Measurements from ENCODE around the gene GPC1. TPM values are rescaled to one million over a fixed set of nuclear protein-coding genes. Genes with fewer than 3 reads are reported as not detected.

Gene GPC1
- total and polyA plus RNA-seq, 2 of the 13 experiments (the other 11 are each of a cell fraction or from before 2014, with no cell fraction given): 4.0 to 5.5 TPM

GRCh38 chr2:240482141-240482540 lies 46.7 kb downstream of the GPC1 start (continued):
- TF ChIP-seq, protein P1, sequence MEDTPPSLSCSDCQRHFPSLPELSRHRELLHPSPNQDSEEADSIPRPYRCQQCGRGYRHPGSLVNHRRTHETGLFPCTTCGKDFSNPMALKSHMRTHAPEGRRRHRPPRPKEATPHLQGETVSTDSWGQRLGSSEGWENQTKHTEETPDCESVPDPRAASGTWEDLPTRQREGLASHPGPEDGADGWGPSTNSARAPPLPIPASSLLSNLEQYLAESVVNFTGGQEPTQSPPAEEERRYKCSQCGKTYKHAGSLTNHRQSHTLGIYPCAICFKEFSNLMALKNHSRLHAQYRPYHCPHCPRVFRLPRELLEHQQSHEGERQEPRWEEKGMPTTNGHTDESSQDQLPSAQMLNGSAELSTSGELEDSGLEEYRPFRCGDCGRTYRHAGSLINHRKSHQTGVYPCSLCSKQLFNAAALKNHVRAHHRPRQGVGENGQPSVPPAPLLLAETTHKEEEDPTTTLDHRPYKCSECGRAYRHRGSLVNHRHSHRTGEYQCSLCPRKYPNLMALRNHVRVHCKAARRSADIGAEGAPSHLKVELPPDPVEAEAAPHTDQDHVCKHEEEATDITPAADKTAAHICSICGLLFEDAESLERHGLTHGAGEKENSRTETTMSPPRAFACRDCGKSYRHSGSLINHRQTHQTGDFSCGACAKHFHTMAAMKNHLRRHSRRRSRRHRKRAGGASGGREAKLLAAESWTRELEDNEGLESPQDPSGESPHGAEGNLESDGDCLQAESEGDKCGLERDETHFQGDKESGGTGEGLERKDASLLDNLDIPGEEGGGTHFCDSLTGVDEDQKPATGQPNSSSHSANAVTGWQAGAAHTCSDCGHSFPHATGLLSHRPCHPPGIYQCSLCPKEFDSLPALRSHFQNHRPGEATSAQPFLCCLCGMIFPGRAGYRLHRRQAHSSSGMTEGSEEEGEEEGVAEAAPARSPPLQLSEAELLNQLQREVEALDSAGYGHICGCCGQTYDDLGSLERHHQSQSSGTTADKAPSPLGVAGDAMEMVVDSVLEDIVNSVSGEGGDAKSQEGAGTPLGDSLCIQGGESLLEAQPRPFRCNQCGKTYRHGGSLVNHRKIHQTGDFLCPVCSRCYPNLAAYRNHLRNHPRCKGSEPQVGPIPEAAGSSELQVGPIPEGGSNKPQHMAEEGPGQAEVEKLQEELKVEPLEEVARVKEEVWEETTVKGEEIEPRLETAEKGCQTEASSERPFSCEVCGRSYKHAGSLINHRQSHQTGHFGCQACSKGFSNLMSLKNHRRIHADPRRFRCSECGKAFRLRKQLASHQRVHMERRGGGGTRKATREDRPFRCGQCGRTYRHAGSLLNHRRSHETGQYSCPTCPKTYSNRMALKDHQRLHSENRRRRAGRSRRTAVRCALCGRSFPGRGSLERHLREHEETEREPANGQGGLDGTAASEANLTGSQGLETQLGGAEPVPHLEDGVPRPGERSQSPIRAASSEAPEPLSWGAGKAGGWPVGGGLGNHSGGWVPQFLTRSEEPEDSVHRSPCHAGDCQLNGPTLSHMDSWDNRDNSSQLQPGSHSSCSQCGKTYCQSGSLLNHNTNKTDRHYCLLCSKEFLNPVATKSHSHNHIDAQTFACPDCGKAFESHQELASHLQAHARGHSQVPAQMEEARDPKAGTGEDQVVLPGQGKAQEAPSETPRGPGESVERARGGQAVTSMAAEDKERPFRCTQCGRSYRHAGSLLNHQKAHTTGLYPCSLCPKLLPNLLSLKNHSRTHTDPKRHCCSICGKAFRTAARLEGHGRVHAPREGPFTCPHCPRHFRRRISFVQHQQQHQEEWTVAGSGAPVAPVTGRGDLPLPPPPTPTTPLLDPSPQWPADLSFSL (CRISPR knock-in tag; IDR thresholded peaks at IDR 0.05): no peak
- no peak for TF ChIP-seq SP5 (CRISPR knock-in tag; IDR thresholded peaks at IDR 0.05; ENCODE audit: borderline replicate concordance, low read depth)
- TF ChIP-seq ZFP91 (CRISPR knock-in tag; IDR thresholded peaks at IDR 0.05; ENCODE audit: borderline replicate concordance): no peak
- no peak for TF ChIP-seq SYNCRIP (IDR thresholded peaks at IDR 0.05; ENCODE audit: insufficient read depth, low read depth, low read length)
- TF ChIP-seq ZNF883 (CRISPR knock-in tag; IDR thresholded peaks at IDR 0.05; ENCODE audit: not compliant biosample characterization): no peak
- no peak for TF ChIP-seq ZNF432 (CRISPR knock-in tag; IDR thresholded peaks at IDR 0.05; ENCODE audit: borderline replicate concordance)
